ENCODE measurements around the gene PSMA7. TPM values are rescaled to one million over a fixed set of nuclear protein-coding genes. Genes with fewer than 3 reads are reported as not detected.

The PSMA7 gene
- total and polyA plus RNA-seq, 7 donors: 192 to 388 (median 309) TPM

DNA sequence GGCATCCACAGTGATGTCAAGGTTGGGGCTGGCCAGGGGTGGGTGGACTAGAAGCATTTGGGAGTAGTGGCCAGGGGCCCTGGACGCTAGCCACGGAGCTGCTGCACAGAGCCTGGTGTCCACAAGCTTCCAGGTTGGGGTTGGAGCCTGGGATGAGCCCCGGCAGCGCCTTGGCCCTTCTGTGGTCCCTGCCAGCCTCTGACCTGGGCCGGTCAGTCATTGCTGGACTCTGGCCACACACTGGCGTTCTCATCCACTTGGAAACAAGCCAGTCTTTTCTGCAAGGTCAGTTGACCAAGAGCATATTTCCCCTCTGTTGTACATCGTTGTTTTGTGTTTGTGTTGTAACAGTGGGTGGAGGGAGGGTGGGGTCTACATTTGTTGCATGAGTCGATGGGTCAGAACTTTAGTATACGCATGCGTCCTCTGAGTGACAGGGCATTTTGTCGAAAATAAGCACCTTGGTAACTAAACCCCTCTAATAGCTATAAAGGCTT lies 8.4 kb downstream of the PSMA7 start:
- peak overlapping the region in 3 of 4 donors; percentile 37 to 67 (median 41) for H3K27ac ChIP-seq
- no peak for DNase-seq
- TF ChIP-seq POLR2A (IDR thresholded peaks at IDR 0.05) (no peak), EP300 (IDR thresholded peaks at IDR 0.05) (no peak), POLR2AphosphoS5 (IDR thresholded peaks at IDR 0.05) (peak in 2 of 4 donors; percentile 19 to 20)
- no peaks in the 10 kb centered on the region for H3K27me3 ChIP-seq
- no peaks in the 10 kb centered on the region for H3K9me3 ChIP-seq
- intact Hi-C loops (cut with DNase I): no loop called here
- peaks cover 0 to 15% (median 0%) of the 10 kb centered on the region in 4 donors for H3K4me1 ChIP-seq
- WGBS, 2 donors: 74 to 76% methylated on average over 11 of the region's 11 CpGs
- peaks cover 59 to 99% (median 69%) of the 10 kb centered on the region in 4 donors for H3K36me3 ChIP-seq
- no peak overlapping the region for H3K4me3 ChIP-seq

GRCh38 chr20:62133864-62134263 lies 9.3 kb downstream of the PSMA7 start:
- Histone ChIP-seq H3K9me3 (no peaks in the 10 kb centered on the region), H3K4me1 (peaks cover 0 to 15% (median 0%) of the 10 kb centered on the region in 4 donors), H3K4me3 (no peak overlapping the region), H3K27me3 (no peaks in the 10 kb centered on the region), H3K36me3 (peaks cover 50 to 99% (median 68%) of the 10 kb centered on the region in 4 donors), H3K27ac (peak overlapping the region in 2 of 4 donors; percentile 44 to 67)
- intact Hi-C loops (cut with DNase I): no loop called here
- TF ChIP-seq EP300 (IDR thresholded peaks at IDR 0.05) (no peak), CTCF (IDR thresholded peaks at IDR 0.05) (no peak), POLR2A (IDR thresholded peaks at IDR 0.05) (no peak), POLR2AphosphoS5 (IDR thresholded peaks at IDR 0.05) (no peak)
- WGBS, 2 donors: 85% methylated on average over 12 of the region's 12 CpGs
- DNase-seq: no peak

DNA sequence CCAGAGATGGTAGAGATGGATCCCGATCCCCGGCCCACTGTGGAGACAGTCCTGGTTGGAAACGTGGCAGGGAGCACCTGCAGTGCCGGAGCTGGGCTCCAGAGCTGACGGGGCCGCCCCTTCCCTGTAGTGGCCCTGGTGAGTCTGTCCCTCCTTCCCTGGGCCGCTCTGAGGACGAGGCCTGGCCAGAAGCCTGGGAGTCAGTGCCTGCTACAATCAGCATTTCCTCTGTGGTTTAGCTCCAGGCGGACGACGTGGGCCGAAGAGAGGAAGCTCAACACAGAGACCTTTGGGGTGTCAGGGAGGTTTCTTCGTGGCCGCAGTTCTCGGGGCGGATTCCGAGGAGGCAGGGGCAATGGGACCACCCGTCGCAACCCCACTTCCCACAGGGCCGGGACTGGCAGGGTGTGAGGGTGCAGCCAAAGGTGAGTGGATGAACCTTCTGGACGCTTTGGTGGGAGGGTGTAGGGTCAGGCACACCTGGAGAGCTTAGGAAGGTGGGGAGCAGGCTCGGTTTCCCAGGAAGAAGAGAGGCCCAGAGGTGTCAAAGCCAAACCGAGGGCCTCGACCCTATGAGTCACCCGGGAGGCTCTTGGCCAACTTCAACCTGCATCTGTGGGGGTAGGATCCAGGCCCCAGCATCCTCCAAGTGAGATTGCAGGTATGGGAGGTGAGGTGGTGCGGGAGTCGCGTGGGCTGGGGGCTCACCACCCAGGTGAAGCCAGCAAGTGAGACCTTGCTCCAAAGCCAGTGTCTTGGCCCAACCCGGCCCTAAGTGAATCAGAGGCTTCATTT lies 9.9 kb downstream of the PSMA7 start:
- no peak for DNase-seq
- TF ChIP-seq POLR2A (IDR thresholded peaks at IDR 0.05) (no peak), CTCF (IDR thresholded peaks at IDR 0.05) (no peak), EP300 (IDR thresholded peaks at IDR 0.05) (no peak), POLR2AphosphoS5 (IDR thresholded peaks at IDR 0.05) (no peak)
- Histone ChIP-seq H3K36me3 (peaks cover 44 to 99% (median 67%) of the 10 kb centered on the region in 4 donors), H3K27ac (peak overlapping the region; percentile 29 to 46 (median 44)), H3K9me3 (no peaks in the 10 kb centered on the region), H3K27me3 (no peaks in the 10 kb centered on the region), H3K4me3 (no peak overlapping the region), H3K4me1 (peaks cover 0 to 15% (median 0%) of the 10 kb centered on the region in 4 donors)
- WGBS, 2 donors: 82 to 83% methylated on average over 29 of the region's 29 CpGs
- intact Hi-C loops (cut with DNase I): no loop called here

DNA sequence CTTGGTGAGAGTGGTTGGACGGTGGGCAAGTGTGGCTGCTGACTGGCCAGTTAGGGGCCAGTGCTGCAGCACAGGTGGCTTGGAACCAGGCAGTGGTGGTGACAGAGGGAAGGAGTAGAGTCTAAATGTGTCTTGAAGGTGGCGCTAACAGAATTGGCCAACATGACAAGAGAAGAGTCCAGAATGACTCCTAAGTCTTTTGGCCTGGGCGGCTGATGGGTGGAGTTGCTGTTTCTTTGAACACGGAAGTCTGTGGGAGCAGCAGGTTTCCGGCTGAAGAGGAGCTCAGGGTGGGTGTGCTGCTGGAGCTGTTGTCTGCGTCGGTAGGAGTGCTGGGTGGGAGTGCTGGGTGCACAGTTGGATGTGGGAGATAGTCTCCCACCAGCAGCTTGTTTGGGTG lies 10.8 kb downstream of the PSMA7 start:
- no peaks in the 10 kb centered on the region for H3K9me3 ChIP-seq
- intact Hi-C loops (cut with DNase I): no loop called here
- TF ChIP-seq EP300 (IDR thresholded peaks at IDR 0.05) (no peak), POLR2AphosphoS5 (IDR thresholded peaks at IDR 0.05) (no peak), CTCF (IDR thresholded peaks at IDR 0.05) (no peak)
- DNase-seq: no peak
- H3K4me1 ChIP-seq: peaks cover 0 to 15% (median 0%) of the 10 kb centered on the region in 4 donors
- H3K4me3 ChIP-seq: no peak overlapping the region
- peaks cover 42 to 99% (median 67%) of the 10 kb centered on the region in 4 donors for H3K36me3 ChIP-seq
- 88 to 91% methylated on average over 7 of the region's 7 CpGs for WGBS, 2 donors
- peak overlapping the region; percentile 29 to 46 (median 44) for H3K27ac ChIP-seq
- H3K27me3 ChIP-seq: no peaks in the 10 kb centered on the region

GRCh38 chr20:62131560-62132320 lies 11.5 kb downstream of the PSMA7 start:
- Histone ChIP-seq H3K36me3 (peaks cover 42 to 99% (median 69%) of the 10 kb centered on the region in 4 donors), H3K27me3 (no peaks in the 10 kb centered on the region), H3K4me1 (peaks cover 0 to 15% (median 0%) of the 10 kb centered on the region in 4 donors), H3K9me3 (no peaks in the 10 kb centered on the region), H3K4me3 (no peak overlapping the region), H3K27ac (peak overlapping the region in 2 of 4 donors; percentile 29 to 44)
- WGBS, 2 donors: 93 to 94% methylated on average over 25 of the region's 25 CpGs
- no peak for DNase-seq
- TF ChIP-seq EP300 (IDR thresholded peaks at IDR 0.05): no peak
- TF ChIP-seq POLR2A (IDR thresholded peaks at IDR 0.05): no peak
- no peak for TF ChIP-seq POLR2AphosphoS5 (IDR thresholded peaks at IDR 0.05)
- no peak for TF ChIP-seq CTCF (IDR thresholded peaks at IDR 0.05)
- intact Hi-C loops (cut with DNase I): no loop called here

Data from sigmoid colon (tissue), 7 donors.